ENCODE data around the gene FPGT.
A peak's percentile ranks its signal among the peaks of the same experiment; 100 is the strongest.
"Not testable (repeated sequence)": the region's sequence is repeated elsewhere in the genome, so short reads cannot be mapped to it uniquely, and the experiment has no call there.

Gene FPGT

DNA sequence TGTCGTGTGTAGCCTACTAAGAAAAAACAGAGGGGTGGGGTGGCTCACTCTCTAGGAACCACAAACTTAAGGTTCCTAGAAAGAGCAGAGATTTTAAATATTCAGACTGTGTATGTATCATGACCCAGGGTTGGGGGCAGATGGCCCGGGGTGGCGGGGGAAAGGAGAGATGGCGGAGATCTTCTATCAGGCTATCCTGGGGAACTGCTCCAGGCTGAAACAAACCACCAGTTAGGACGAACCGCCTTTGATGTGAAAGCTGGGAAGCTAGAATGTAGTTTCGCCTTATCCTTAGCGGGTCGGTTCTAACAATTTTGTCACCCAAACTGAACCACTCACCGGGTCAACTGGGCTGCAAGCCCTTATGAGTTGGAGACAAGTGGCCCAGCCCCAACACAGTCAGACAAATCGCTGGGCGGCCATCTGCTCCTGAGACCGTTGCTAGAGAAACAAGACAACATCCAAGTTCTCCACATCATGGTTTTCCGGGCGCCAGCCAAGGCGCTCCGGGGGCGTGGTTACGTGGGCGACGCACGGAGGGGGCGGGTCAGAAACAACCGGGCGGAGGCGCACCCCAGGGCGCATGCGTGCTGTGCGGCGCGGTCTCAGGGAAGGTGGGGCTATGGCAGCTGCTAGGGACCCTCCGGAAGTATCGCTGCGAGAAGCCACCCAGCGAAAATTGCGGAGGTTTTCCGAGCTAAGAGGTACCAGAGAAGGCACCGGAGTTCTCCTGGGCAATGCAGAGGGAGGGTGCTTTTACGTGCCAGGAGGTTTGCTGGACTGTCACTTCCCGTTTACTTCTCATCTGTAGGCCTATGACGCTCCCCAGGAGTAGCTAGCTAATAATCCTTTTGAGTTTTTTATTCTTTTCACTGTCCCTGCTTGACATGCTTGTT lies at the start of gene FPGT, which contains the start of gene LRRIQ3:
FPGT (plus strand) TSS at position 586 of the 896 bp plus-strand sequence; CDS start at position 623, 37 bp downstream.
LRRIQ3 (minus strand) TSS at position 520 of the 896 bp plus-strand sequence. CDS start 14,492 bp downstream, outside the sequence.
- Histone ChIP-seq H3K27me3 (ENCODE audit: insufficient read depth, low read length) (no peaks in the 10 kb centered on the region), H3K79me2 (ENCODE audit: control insufficient read depth, insufficient read depth, low read length, unreplicated experiment) (peaks cover 11% of the 10 kb centered on the region), H3K36me3 (ENCODE audit: insufficient read depth, low read length) (peaks cover 5% of the 10 kb centered on the region; the same call in 1 of the 2 replicates), H3K4me3 (ENCODE audit: low read depth, low read length) (peak within 1 kb of the TSS; percentile 80), H2AFZ (ENCODE audit: low read length, unreplicated experiment) (peak within 1 kb of the TSS; percentile 96), H3K4me1 (ENCODE audit: control insufficient read depth, insufficient read depth, low read length, unreplicated experiment) (peaks cover 7% of the 10 kb centered on the region), H3K27ac (ENCODE audit: low read depth, low read length) (peak within 1 kb of the TSS; percentile 72)

GRCh38 chr1:74160046-74160445 lies 38.0 kb upstream of the FPGT start:
- Histone ChIP-seq H2AFZ (ENCODE audit: low read length, unreplicated experiment) (no peak overlapping the region), H3K4me3 (ENCODE audit: low read depth, low read length) (no peak overlapping the region), H3K79me2 (ENCODE audit: control insufficient read depth, insufficient read depth, low read length, unreplicated experiment) (no peaks in the 10 kb centered on the region), H3K27me3 (ENCODE audit: insufficient read depth, low read length) (no peaks in the 10 kb centered on the region), H3K4me1 (ENCODE audit: control insufficient read depth, insufficient read depth, low read length, unreplicated experiment) (no peaks in the 10 kb centered on the region), H3K36me3 (ENCODE audit: insufficient read depth, low read length) (no peaks in the 10 kb centered on the region), H3K27ac (ENCODE audit: low read depth, low read length) (no peak overlapping the region)

DNA sequence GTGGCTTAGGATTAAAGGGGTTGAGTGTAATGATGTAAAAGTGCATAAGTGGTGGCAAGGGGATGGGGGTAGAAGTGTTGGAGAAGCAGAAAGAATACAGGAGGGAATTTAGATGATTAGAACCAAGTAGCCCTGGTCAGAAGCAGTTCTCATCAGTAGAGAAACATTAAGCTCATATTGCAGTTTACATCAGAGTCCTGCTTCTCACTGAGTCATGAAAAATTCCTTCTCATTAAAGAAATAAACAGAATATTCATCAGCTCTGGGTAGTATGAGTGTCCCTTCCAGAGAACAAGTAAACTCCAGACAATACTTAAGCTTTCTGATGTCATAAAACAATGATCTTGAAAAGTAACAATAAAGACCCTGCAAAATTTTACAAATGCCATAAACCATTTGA lies 36.5 kb upstream of the FPGT start:
- Histone ChIP-seq H3K27ac (ENCODE audit: low read depth, low read length) (no peak overlapping the region), H3K79me2 (ENCODE audit: control insufficient read depth, insufficient read depth, low read length, unreplicated experiment) (no peaks in the 10 kb centered on the region), H3K4me1 (ENCODE audit: control insufficient read depth, insufficient read depth, low read length, unreplicated experiment) (no peaks in the 10 kb centered on the region), H3K36me3 (ENCODE audit: insufficient read depth, low read length) (no peaks in the 10 kb centered on the region), H2AFZ (ENCODE audit: low read length, unreplicated experiment) (no peak overlapping the region), H3K27me3 (ENCODE audit: insufficient read depth, low read length) (0 out of 2 replicates have a peak, but pooled peaks cover 1% of the 10 kb centered on the region), H3K4me3 (ENCODE audit: low read depth, low read length) (no peak overlapping the region)

DNA sequence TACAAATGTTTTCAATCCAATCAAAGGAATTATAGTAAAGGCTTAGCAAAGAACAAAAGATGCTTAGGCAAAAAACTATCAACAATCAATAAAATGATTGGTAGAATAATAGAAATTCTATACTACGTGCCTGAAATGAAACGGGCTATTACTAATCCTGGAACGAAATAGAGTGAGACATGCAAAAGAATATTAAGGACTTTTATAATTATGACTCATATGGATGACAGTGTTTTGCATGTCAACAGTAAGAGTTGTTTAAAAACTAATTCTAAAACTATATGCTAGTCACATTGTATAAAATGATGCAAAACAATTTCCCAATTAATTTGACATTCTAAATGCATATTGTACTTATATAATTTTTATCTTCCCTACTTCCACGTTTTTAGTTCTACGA lies 35.7 kb upstream of the FPGT start:
- no peak overlapping the region for H3K27ac ChIP-seq (ENCODE audit: low read depth, low read length)
- no peak overlapping the region for H3K4me3 ChIP-seq (ENCODE audit: low read depth, low read length)
- no peaks in the 10 kb centered on the region for H3K79me2 ChIP-seq (ENCODE audit: control insufficient read depth, insufficient read depth, low read length, unreplicated experiment)
- no peaks in the 10 kb centered on the region for H3K4me1 ChIP-seq (ENCODE audit: control insufficient read depth, insufficient read depth, low read length, unreplicated experiment)
- no peaks in the 10 kb centered on the region for H3K36me3 ChIP-seq (ENCODE audit: insufficient read depth, low read length)
- no peak overlapping the region for H2AFZ ChIP-seq (ENCODE audit: low read length, unreplicated experiment)
- H3K27me3 ChIP-seq (ENCODE audit: insufficient read depth, low read length): 0 out of 2 replicates have a peak, but pooled peaks cover 3% of the 10 kb centered on the region

DNA sequence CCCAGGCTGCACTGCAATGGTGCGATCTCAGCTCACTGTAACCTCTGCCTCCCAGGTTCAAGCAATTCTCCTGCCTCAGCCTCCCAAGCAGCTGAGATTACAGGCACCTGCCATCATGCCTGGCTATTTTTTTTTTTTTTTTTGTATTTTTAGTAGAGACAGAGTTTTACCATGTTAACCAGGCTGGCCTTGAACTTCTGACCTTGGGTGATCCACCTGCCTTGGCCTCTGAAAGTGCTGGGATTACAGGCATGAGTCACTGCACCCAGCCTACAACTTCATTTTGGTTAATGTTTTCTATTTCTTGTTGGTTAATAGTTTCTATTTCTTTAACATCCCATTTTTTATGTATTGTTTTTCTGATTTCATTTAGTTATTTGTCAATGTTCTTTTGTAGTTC lies 23.6 kb upstream of the FPGT start:
- not testable (repeated sequence) for H3K36me3 ChIP-seq (ENCODE audit: insufficient read depth, low read length); H3K27me3 ChIP-seq (ENCODE audit: insufficient read depth, low read length); H3K79me2 ChIP-seq (ENCODE audit: control insufficient read depth, insufficient read depth, low read length, unreplicated experiment); H2AFZ ChIP-seq (ENCODE audit: low read length, unreplicated experiment); H3K27ac ChIP-seq (ENCODE audit: low read depth, low read length); H3K4me3 ChIP-seq (ENCODE audit: low read depth, low read length); H3K4me1 ChIP-seq (ENCODE audit: control insufficient read depth, insufficient read depth, low read length, unreplicated experiment)

GRCh38 chr1:74180490-74180889 lies 17.6 kb upstream of the FPGT start:
- Histone ChIP-seq H3K36me3 (ENCODE audit: insufficient read depth, low read length) (no peaks in the 10 kb centered on the region), H3K79me2 (ENCODE audit: control insufficient read depth, insufficient read depth, low read length, unreplicated experiment) (no peaks in the 10 kb centered on the region), H3K27ac (ENCODE audit: low read depth, low read length) (no peak overlapping the region), H3K4me1 (ENCODE audit: control insufficient read depth, insufficient read depth, low read length, unreplicated experiment) (no peaks in the 10 kb centered on the region), H3K4me3 (ENCODE audit: low read depth, low read length) (no peak overlapping the region), H2AFZ (ENCODE audit: low read length, unreplicated experiment) (no peak overlapping the region), H3K27me3 (ENCODE audit: insufficient read depth, low read length) (no peaks in the 10 kb centered on the region)

DNA sequence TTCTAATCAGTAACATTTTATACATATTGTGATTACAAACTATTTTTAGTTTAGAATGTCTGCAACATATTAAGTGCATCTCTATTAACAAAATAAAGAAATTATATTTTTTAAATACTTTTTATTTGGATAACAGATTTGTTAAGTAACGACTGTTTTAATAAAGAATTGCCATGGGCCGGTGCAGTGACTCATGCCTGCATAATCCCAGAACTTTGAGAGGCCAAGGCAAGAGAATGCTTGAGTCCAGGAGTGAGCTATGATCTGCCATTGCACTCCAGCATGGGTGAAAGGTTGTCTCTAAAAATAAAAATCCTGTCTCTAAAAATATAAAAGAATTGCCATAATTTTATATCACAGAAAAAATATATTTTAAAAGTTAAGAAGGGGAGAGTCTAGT lies 4.1 kb upstream of the FPGT start:
- Histone ChIP-seq H3K27ac (ENCODE audit: low read depth, low read length) (no peak overlapping the region), H3K79me2 (ENCODE audit: control insufficient read depth, insufficient read depth, low read length, unreplicated experiment) (peaks cover 4% of the 10 kb centered on the region), H2AFZ (ENCODE audit: low read length, unreplicated experiment) (no peak overlapping the region), H3K4me1 (ENCODE audit: control insufficient read depth, insufficient read depth, low read length, unreplicated experiment) (peaks cover under 1% of the 10 kb centered on the region), H3K4me3 (ENCODE audit: low read depth, low read length) (no peak overlapping the region), H3K36me3 (ENCODE audit: insufficient read depth, low read length) (no peaks in the 10 kb centered on the region), H3K27me3 (ENCODE audit: insufficient read depth, low read length) (no peaks in the 10 kb centered on the region)

GRCh38 chr1:74195339-74195738 lies 2.7 kb upstream of the FPGT start:
- Histone ChIP-seq H3K27me3 (ENCODE audit: insufficient read depth, low read length) (no peaks in the 10 kb centered on the region), H3K4me3 (ENCODE audit: low read depth, low read length) (no peak overlapping the region), H3K36me3 (ENCODE audit: insufficient read depth, low read length) (no peaks in the 10 kb centered on the region), H3K27ac (ENCODE audit: low read depth, low read length) (no peak overlapping the region), H2AFZ (ENCODE audit: low read length, unreplicated experiment) (no peak overlapping the region), H3K79me2 (ENCODE audit: control insufficient read depth, insufficient read depth, low read length, unreplicated experiment) (peaks cover 11% of the 10 kb centered on the region), H3K4me1 (ENCODE audit: control insufficient read depth, insufficient read depth, low read length, unreplicated experiment) (peaks cover 7% of the 10 kb centered on the region)

DNA sequence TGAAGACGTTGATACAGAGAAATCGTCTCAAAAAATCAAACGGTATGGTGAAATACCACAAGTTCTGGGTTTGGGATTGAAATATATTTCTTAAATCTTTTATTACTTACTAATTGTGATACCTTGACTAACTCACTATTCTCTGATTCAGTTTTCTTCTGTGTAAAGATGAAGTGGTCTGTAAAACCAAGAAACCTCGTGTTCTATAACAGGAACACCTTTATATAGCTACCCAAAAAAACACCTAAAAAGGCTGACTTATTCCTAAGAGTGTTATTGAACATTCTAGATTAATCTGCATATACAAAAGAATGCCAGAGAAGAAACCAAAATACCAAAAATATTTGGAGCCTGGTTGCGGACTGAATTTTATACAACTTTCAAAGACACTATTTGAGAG lies 787 bp upstream of the FPGT start:
- Histone ChIP-seq H3K27me3 (ENCODE audit: insufficient read depth, low read length) (no peaks in the 10 kb centered on the region), H3K4me3 (ENCODE audit: low read depth, low read length) (peak overlapping the region; percentile 80), H3K79me2 (ENCODE audit: control insufficient read depth, insufficient read depth, low read length, unreplicated experiment) (peaks cover 11% of the 10 kb centered on the region), H3K27ac (ENCODE audit: low read depth, low read length) (peak overlapping the region; percentile 72), H2AFZ (ENCODE audit: low read length, unreplicated experiment) (peak overlapping the region; percentile 96), H3K4me1 (ENCODE audit: control insufficient read depth, insufficient read depth, low read length, unreplicated experiment) (peaks cover 7% of the 10 kb centered on the region), H3K36me3 (ENCODE audit: insufficient read depth, low read length) (peaks cover 5% of the 10 kb centered on the region; the same call in 1 of the 2 replicates)

DNA sequence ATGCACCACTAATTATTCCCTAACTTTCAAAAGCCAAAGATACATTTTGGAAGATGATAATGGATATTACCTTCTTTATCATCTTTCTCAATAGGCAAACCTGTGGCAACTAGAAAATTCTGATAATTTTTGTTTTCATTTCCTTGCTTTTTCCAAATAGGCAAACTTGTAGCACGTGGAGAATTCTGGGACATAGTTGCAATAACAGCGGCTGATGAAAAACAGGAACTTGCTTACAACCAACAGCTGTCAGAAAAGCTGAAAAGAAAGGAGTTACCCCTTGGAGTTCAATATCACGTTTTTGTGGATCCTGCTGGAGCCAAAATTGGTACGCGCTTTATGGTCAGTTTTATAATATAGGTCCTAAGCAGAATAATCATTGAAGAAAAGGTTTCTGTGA lies 1.5 kb downstream of the FPGT start:
- H3K27ac ChIP-seq (ENCODE audit: low read depth, low read length): no peak overlapping the region
- H3K4me1 ChIP-seq (ENCODE audit: control insufficient read depth, insufficient read depth, low read length, unreplicated experiment): peaks cover 7% of the 10 kb centered on the region
- H3K79me2 ChIP-seq (ENCODE audit: control insufficient read depth, insufficient read depth, low read length, unreplicated experiment): peaks cover 11% of the 10 kb centered on the region
- H2AFZ ChIP-seq (ENCODE audit: low read length, unreplicated experiment): no peak overlapping the region
- H3K4me3 ChIP-seq (ENCODE audit: low read depth, low read length): peak overlapping the region; percentile 80
- no peaks in the 10 kb centered on the region for H3K27me3 ChIP-seq (ENCODE audit: insufficient read depth, low read length)
- peaks cover 5% of the 10 kb centered on the region; the same call in 1 of the 2 replicates for H3K36me3 ChIP-seq (ENCODE audit: insufficient read depth, low read length)

DNA sequence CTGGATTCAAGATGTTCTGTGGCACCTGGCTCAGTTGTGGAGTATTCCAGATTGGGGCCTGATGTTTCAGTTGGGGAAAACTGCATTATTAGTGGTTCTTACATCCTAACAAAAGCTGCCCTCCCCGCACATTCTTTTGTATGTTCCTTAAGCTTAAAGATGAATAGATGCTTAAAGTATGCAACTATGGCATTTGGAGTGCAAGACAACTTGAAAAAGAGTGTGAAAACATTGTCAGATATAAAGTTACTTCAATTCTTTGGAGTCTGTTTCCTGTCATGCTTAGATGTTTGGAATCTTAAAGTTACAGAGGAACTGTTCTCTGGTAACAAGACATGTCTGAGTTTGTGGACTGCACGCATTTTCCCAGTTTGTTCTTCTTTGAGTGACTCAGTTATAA lies 7.2 kb downstream of the FPGT start:
- no peaks in the 10 kb centered on the region for H3K27me3 ChIP-seq (ENCODE audit: insufficient read depth, low read length)
- H3K36me3 ChIP-seq (ENCODE audit: insufficient read depth, low read length): peaks cover 5% of the 10 kb centered on the region; the same call in 1 of the 2 replicates
- no peak overlapping the region for H3K27ac ChIP-seq (ENCODE audit: low read depth, low read length)
- H3K4me1 ChIP-seq (ENCODE audit: control insufficient read depth, insufficient read depth, low read length, unreplicated experiment): no peaks in the 10 kb centered on the region
- no peak overlapping the region for H2AFZ ChIP-seq (ENCODE audit: low read length, unreplicated experiment)
- H3K79me2 ChIP-seq (ENCODE audit: control insufficient read depth, insufficient read depth, low read length, unreplicated experiment): no peaks in the 10 kb centered on the region
- H3K4me3 ChIP-seq (ENCODE audit: low read depth, low read length): no peak overlapping the region
